A673 (cell line): ENCODE results near the gene SYT13. TPM values are rescaled to one million over a fixed set of nuclear protein-coding genes. Genes with fewer than 3 reads are reported as not detected.

Experiments used
- BruUV-seq: library from RNA; stranded (reverse); fragments of 400-500 nt; replicated peaks from 2 replicates; lab custom pipeline; 2021; lab: Mats Ljungman, UMichigan
- CTCF ChIA-PET: fragments of 300-600 bp; sonication (Branson Sonifier 250); formaldehyde crosslinking; loops from one replicate; lab custom pipeline; 2022; ENCODE audit warnings: antibody characterized with exemption; lab: Charles Lee
- POLR2A ChIA-PET: fragments of 300-600 bp; sonication (Branson Sonifier 250); formaldehyde crosslinking; loops from one replicate; lab custom pipeline; 2022; ENCODE audit warnings: antibody characterized with exemption; ENCODE audit not compliant: low non-redundant PET; lab: Charles Lee
- DNase-seq: peaks from one replicate; pipeline ENCODE4 v3.0.0-alpha.2; 2015; ENCODE audit warnings: low spot score
- H3K27ac ChIP-seq: fragments of 200-600 bp; sonication (generic); 2 replicates; pipeline ENCODE4 v1.5.1; 2016; ENCODE audit warnings: mixed run types, low read depth, mild to moderate bottlenecking, mixed read lengths, antibody characterized with exemption, low read length; ENCODE audit not compliant: poor library complexity, severe bottlenecking
- H3K27me3 ChIP-seq: fragments of 200-600 bp; sonication (generic); replicated peaks from 2 replicates; pipeline ENCODE4 v1.6.1; 2017; ENCODE audit warnings: mixed run types, low read depth, mild to moderate bottlenecking, mixed read lengths, antibody characterized with exemption, low read length; ENCODE audit not compliant: insufficient read depth, poor library complexity
- H3K36me3 ChIP-seq: fragments of 200-600 bp; sonication (generic); 2 replicates; pipeline ENCODE4 v1.6.1; 2016; ENCODE audit warnings: mixed run types, mild to moderate bottlenecking, mixed read lengths, antibody characterized with exemption, low read length; ENCODE audit not compliant: insufficient read depth, poor library complexity, severe bottlenecking
- H3K4me1 ChIP-seq: fragments of 200-600 bp; sonication (generic); 2 replicates; pipeline ENCODE4 v1.6.1; 2017; ENCODE audit warnings: mixed run types, mild to moderate bottlenecking, mixed read lengths, antibody characterized with exemption, low read length; ENCODE audit not compliant: insufficient read depth, poor library complexity, severe bottlenecking
- H3K4me3 ChIP-seq: fragments of 200-600 bp; sonication (generic); 2 replicates; pipeline ENCODE4 v1.5.1; 2016; ENCODE audit warnings: low read depth, mixed run types, mild to moderate bottlenecking, mixed read lengths, low read length; ENCODE audit not compliant: poor library complexity, severe bottlenecking
- H3K9me3 ChIP-seq: fragments of 200-600 bp; sonication (generic); 2 replicates; pipeline ENCODE4 v1.6.1; 2016; ENCODE audit warnings: mixed run types, low read depth, mild to moderate bottlenecking, mixed read lengths, antibody characterized with exemption, low read length; ENCODE audit not compliant: poor library complexity, severe bottlenecking
- CTCF ChIP-seq: fragments of 300-800, 200-600 bp; sonication (generic); conservative IDR thresholded peaks from 2 replicates; pipeline ENCODE4 v1.5.1; 2017; ENCODE audit warnings: low read depth, mild to moderate bottlenecking, antibody characterized with exemption, low read length, moderate library complexity, mixed read lengths
- EZH2 ChIP-seq: fragments of 200-600 bp; sonication (generic); IDR thresholded peaks from 2 replicates; pipeline ENCODE4 v1.6.1; 2017; ENCODE audit warnings: borderline replicate concordance, low read depth, mild to moderate bottlenecking, mixed read lengths, antibody characterized with exemption, low read length; ENCODE audit not compliant: poor library complexity, severe bottlenecking
- intact Hi-C: fragments of 100-400 bp; cut with micrococcal nuclease; formaldehyde crosslinking; loops from one replicate; pipeline ENCODE4 v1.10.0; 2022; ENCODE audit not compliant: unreplicated experiment
- total RNA-seq: library from RNA; stranded (reverse); gene quantifications from 2 replicates; pipeline ENCODE4 v1.2.3, GENCODE V29; 2021

SYT13 gene
- total RNA-seq, 1 experiment from 2014 or later: 0.30 TPM

DNA sequence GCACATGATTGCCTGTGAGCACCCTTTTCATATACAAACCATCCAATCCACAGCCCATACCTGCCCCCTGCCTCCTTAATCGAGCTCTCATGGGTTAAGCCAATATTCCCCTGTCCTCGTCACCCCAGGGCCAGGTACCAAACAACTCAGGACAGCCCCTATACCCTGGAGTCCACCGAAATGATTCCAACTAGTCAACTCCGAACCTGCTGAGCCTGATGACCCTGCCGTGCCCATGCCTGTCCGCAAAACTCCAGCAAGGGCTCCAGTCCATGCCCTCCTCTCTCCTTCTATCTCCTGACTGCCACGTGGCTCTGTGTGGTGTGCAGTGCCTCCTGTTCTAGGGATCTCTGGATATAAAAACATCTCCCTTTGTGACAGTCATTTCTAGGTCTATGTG, 35.5 kb upstream of the SYT13 start:
- CTCF ChIA-PET: interaction anchor here (1.0 kb wide), 1 partner anchor 211 kb away, joined by 3 read pairs; no protein-coding TSS in a partner anchor
- H3K4me1 ChIP-seq: no peaks in the 10 kb centered on the region
- TF ChIP-seq CTCF (no peak), EZH2 (no peak)
- POLR2A ChIA-PET: no interaction called here
- no peak for DNase-seq
- no peak overlapping the region for H3K27ac ChIP-seq
- intact Hi-C loops: no loop called here
- no TSS peak for BruUV-seq
- H3K36me3 ChIP-seq: no peaks in the 10 kb centered on the region
- H3K9me3 ChIP-seq: peaks cover under 1% of the 10 kb centered on the region
- H3K27me3 ChIP-seq: peaks cover 5% of the 10 kb centered on the region
- no peak overlapping the region for H3K4me3 ChIP-seq

DNA sequence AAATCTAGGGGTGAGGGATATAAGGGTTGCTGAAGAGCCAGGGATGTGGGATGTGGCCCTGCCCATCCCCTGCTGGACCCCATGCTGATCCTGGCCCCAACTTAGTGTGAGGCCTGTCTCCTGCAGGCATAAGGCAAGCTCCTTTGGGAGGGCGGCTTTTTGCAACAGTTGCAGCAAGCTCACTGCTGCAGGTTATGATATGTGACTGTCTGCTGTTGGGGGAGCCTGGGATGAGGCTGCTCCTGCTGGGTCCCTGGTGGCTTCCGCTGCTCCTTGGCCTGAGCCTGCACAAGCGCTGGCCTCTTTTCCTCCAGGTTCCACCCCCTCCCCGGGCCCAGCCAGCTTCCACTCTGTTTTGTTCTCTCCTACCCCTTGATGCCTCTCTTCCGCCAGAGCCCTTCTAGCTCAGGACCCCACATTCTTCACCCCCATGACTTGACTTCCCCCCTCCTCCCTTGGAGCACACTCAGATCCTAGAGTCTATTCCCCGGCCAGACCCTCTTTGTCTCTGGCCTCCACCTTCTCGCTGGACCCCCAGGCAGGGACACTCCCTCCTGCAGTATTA, 35.0 kb upstream of the SYT13 start:
- TF ChIP-seq CTCF (no peak), EZH2 (no peak)
- CTCF ChIA-PET: interaction anchor here (1.0 kb wide), 1 partner anchor 210 kb away, joined by 3 read pairs; no protein-coding TSS in a partner anchor
- Histone ChIP-seq H3K27me3 (no peaks in the 10 kb centered on the region), H3K9me3 (no peaks in the 10 kb centered on the region), H3K4me1 (no peaks in the 10 kb centered on the region), H3K27ac (no peak overlapping the region), H3K36me3 (no peaks in the 10 kb centered on the region), H3K4me3 (no peak overlapping the region)
- intact Hi-C loops: no loop called here
- DNase-seq: no peak
- no TSS peak for BruUV-seq
- POLR2A ChIA-PET: no interaction called here

DNA sequence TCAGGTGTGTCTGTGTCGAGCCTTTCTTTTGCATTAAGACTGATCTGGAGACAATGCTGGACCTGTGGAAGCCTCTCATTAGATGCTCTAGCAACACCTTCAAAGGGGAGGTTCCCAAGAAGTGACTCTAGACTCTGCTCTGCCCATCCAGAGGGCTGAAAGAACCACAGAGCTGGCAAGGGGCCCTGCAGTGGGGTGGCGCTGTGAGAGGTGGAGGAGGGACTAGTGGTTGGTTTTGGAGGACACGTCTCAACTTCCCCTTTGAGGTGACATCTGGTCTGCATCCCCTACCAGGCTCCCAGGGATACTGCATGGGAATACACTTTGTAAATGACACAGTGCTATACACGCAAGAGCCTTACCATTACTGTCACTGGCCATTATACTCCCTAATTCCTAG, 34.2 kb upstream of the SYT13 start:
- Histone ChIP-seq H3K9me3 (no peaks in the 10 kb centered on the region), H3K36me3 (no peaks in the 10 kb centered on the region), H3K4me3 (no peak overlapping the region), H3K27ac (no peak overlapping the region), H3K4me1 (no peaks in the 10 kb centered on the region), H3K27me3 (no peaks in the 10 kb centered on the region)
- BruUV-seq: no TSS peak
- no peak for TF ChIP-seq CTCF
- TF ChIP-seq EZH2: no peak
- ChIA-PET CTCF (no interaction called here), POLR2A (no interaction called here)
- intact Hi-C loops: no loop called here
- no peak for DNase-seq
